Osteocyte (in vitro differentiated cells): ENCODE measurements around the gene CHD8. TPM values are rescaled to one million over a fixed set of nuclear protein-coding genes. Genes with fewer than 3 reads are reported as not detected.

Experiments used
- DNase-seq: peaks from one replicate; pipeline ENCODE4 v3.0.0; 2021; ENCODE audit warnings: mixed read lengths; ENCODE audit not compliant: unreplicated experiment; ENCODE audit errors: extremely low spot score
- H3K27ac Mint-ChIP-seq: one replicate; pipeline ENCODE4 v1.8.0; 2021; ENCODE audit warnings: mild to moderate bottlenecking, mixed read lengths; ENCODE audit not compliant: unreplicated experiment
- H3K27me3 Mint-ChIP-seq: one replicate; pipeline ENCODE4 v1.8.0; 2021; ENCODE audit warnings: mixed read lengths; ENCODE audit not compliant: unreplicated experiment
- H3K36me3 Mint-ChIP-seq: one replicate; pipeline ENCODE4 v1.8.0; 2021; ENCODE audit warnings: mixed read lengths; ENCODE audit not compliant: unreplicated experiment
- H3K4me1 Mint-ChIP-seq: one replicate; pipeline ENCODE4 v1.8.0; 2021; ENCODE audit warnings: mixed read lengths; ENCODE audit not compliant: unreplicated experiment
- H3K4me3 Mint-ChIP-seq: one replicate; pipeline ENCODE4 v1.8.0; 2021; ENCODE audit warnings: mild to moderate bottlenecking, moderate library complexity, mixed read lengths; ENCODE audit not compliant: unreplicated experiment
- H3K9me3 Mint-ChIP-seq: one replicate; pipeline ENCODE4 v1.8.0; 2021; ENCODE audit warnings: mixed read lengths; ENCODE audit not compliant: unreplicated experiment
- total RNA-seq: library from RNA; stranded (reverse); gene quantifications from 2 replicates; pipeline ENCODE4 v1.2.1, GENCODE V29; 2021
- TF ChIP-seq, protein P1 (sequence below): fragments of 200-600 bp; sonication (generic); IDR thresholded peaks from 2 replicates; pipeline ENCODE4 v1.5.0; 2021; ENCODE audit warnings: antibody characterized with exemption, mild to moderate bottlenecking, moderate library complexity

CHD8 gene
- total RNA-seq, 1 donor from 2014 or later, result 86.0 TPM

DNA sequence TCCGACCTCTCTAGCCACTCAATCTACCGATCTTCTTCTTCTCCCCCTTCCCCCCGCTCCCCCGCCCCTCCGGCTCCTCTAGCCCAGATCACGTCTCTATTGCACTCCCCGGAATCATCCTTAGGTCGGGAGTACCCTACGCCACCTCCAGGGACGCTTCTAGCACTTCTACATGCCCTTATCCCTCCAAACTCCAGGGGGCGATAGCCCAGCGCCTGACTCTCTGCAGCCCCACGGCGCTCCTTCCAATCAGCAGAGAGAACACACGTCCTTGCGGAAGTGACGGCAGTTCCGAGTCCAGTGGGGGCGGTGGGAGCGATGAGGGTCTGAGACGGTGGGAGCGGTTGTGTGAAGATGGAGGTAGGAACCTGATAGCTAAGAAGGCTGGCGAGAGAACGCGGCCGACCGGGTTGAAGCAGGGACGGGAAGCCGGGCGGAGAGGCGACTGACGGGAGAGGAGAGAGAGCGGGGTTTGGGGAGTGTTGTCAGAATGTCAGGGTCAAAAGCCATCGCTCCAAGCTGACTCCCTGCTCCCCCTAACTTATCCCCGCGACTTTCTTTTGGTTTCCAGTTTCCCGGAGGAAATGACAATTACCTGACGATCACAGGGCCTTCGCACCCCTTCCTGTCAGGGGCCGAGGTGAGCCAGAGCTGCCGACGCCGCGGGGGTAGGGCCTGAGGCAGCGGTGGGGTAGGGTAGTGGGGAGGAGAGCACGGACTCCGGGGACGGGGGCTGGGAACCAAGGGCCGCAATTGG, 21.2 kb upstream of the CHD8 start, which contains the start of the genes RAB2B and TOX4:
RAB2B (minus strand) TSS at position 35 of the 757 bp plus-strand sequence. CDS start 87 bp downstream, outside the sequence.
TOX4 (plus strand) TSS at position 271 of the 757 bp plus-strand sequence; CDS start at position 355, 84 bp downstream.
- H3K36me3 Mint-ChIP-seq, result peaks cover 20% of the 10 kb centered on the region
- no peaks in the 10 kb centered on the region for H3K27me3 Mint-ChIP-seq
- TF ChIP-seq, protein P1, sequence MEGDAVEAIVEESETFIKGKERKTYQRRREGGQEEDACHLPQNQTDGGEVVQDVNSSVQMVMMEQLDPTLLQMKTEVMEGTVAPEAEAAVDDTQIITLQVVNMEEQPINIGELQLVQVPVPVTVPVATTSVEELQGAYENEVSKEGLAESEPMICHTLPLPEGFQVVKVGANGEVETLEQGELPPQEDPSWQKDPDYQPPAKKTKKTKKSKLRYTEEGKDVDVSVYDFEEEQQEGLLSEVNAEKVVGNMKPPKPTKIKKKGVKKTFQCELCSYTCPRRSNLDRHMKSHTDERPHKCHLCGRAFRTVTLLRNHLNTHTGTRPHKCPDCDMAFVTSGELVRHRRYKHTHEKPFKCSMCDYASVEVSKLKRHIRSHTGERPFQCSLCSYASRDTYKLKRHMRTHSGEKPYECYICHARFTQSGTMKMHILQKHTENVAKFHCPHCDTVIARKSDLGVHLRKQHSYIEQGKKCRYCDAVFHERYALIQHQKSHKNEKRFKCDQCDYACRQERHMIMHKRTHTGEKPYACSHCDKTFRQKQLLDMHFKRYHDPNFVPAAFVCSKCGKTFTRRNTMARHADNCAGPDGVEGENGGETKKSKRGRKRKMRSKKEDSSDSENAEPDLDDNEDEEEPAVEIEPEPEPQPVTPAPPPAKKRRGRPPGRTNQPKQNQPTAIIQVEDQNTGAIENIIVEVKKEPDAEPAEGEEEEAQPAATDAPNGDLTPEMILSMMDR, result peak; percentile 95
- H3K4me3 Mint-ChIP-seq, result peak within 1 kb of the TSS; percentile 100
- H3K4me1 Mint-ChIP-seq, result peaks cover 24% of the 10 kb centered on the region
- H3K9me3 Mint-ChIP-seq, result no peaks in the 10 kb centered on the region
- DNase-seq, result peak; percentile 98
- H3K27ac Mint-ChIP-seq, result peak within 1 kb of the TSS; percentile 99

DNA sequence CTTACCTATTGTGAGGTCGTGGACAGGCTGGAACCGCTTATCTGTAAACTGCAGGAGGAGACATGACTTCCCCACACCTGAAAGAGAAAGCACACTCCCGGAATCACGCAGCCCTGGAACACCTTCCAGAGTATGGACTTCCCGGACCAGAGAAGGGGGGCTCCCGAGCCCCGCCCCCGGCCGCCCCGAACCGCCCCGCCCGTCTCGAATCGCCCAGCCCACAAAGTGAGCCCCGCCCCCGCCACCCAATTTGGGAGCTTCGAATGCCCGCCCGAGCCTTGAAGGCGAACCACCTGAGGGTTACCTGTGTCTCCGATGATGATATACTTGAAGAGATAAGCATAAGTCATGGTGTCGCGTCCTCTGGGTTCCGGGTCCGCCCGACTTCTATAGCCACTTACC, 20.6 kb upstream of the CHD8 start:
- Mint-ChIP-seq H3K27me3 (no peaks in the 10 kb centered on the region), H3K4me1 (peaks cover 24% of the 10 kb centered on the region), H3K9me3 (no peaks in the 10 kb centered on the region), H3K36me3 (peaks cover 21% of the 10 kb centered on the region), H3K4me3 (peak overlapping the region; percentile 100), H3K27ac (peak overlapping the region; percentile 99)
- TF ChIP-seq, protein P1, result no peak
- peak; percentile 88 for DNase-seq

DNA sequence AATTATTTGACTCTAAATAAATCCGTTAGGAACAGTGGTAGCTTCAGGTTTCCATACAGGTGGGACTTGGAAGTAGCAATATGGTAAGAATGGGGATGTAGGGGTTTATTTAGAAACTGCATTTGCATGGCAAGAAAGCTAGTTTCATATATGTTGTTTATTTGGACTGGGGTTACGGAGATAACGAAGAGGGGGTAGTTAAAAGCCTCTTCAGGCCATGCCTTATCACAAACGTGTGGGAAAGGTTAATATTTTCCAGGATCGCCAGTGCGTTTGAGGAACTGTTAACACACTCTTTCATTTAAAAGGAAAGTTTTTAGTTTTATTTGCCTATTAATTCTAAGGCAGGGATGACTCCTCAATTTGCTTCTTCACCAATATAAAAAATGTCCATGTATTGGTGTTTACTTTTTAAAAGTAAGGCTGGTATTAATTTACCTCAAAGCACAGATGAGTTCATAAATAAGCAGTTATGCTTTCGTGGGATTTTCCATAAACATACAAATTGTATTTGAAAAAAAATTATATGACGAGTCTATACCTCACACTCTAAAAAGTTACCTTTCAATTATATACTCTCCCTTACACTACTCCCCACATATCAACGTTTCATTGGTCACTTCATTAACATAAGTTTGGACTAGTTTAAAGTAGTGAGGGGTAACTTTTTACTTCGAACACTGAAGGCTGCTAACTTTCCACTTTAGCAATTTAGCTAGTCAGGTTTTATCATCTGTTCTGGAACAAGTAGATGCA, 20.0 kb upstream of the CHD8 start:
- H3K4me1 Mint-ChIP-seq, result peaks cover 24% of the 10 kb centered on the region
- H3K27me3 Mint-ChIP-seq, result no peaks in the 10 kb centered on the region
- no peak for DNase-seq
- TF ChIP-seq, protein P1, result no peak
- H3K27ac Mint-ChIP-seq, result peak overlapping the region; percentile 99
- H3K36me3 Mint-ChIP-seq, result peaks cover 19% of the 10 kb centered on the region
- H3K9me3 Mint-ChIP-seq, result no peaks in the 10 kb centered on the region
- H3K4me3 Mint-ChIP-seq, result peak overlapping the region; percentile 100

DNA sequence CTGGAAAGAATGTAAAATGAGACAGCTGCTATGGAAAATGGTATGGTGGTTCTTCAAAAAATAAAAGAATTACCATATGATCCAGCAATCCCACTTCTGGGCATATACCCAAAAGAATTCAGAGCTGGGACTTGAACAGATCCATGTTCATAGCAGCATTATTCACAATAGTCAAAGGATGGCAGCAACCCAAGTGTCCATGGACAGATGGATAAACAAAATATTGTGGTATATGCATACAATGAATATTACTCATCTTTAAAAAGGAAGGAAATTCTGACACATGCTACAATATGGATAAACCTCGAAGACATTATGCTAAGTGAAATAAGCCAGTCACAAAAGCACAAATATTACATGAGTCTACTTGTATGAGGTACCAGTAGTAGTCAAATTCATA, 11.7 kb upstream of the CHD8 start:
- Mint-ChIP-seq H3K27me3 (no peaks in the 10 kb centered on the region), H3K9me3 (no peaks in the 10 kb centered on the region), H3K27ac (peak overlapping the region; percentile 10), H3K36me3 (peaks cover 41% of the 10 kb centered on the region), H3K4me3 (no peak overlapping the region), H3K4me1 (peaks cover 3% of the 10 kb centered on the region)
- no peak for DNase-seq
- TF ChIP-seq, protein P1, result no peak

DNA sequence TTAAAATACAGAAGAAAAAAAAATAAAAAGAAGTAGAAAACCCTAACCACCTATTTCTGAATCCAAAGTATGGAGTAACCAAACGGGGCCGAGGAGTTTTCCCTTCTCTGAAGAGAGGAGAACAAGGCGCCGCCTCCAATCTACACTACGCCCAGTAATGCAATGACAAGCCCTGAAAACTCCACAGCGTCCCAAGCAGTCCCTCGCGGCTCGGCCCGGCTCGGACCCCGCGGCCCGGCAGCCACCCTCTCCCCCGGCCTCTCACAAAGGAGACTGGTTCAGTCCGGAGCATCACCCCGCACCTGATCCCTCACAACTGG, 371 bp downstream of the CHD8 start:
- peak overlapping the region; percentile 100 for H3K27ac Mint-ChIP-seq

More for the DNA sequence above, 371 bp downstream of the CHD8 start:
- Mint-ChIP-seq H3K4me1 (peaks cover 35% of the 10 kb centered on the region), H3K27me3 (no peaks in the 10 kb centered on the region), H3K4me3 (peak overlapping the region; percentile 93), H3K9me3 (no peaks in the 10 kb centered on the region), H3K36me3 (peaks cover 11% of the 10 kb centered on the region)
- TF ChIP-seq, protein P1, result no peak
- DNase-seq, result peak; percentile 86
